Thoracic aorta (tissue), 2 donors: ENCODE measurements around the gene PTPMT1. TPM values are rescaled to one million over a fixed set of nuclear protein-coding genes. Genes with fewer than 3 reads are reported as not detected.
"Not testable (repeated sequence)": the region's sequence is repeated elsewhere in the genome, so short reads cannot be mapped to it uniquely, and the experiment has no call there.

Source experiments
- ATAC-seq: fragments of 150-250 bp; one replicate; pipeline ENCODE4 v1.8.0; 2017; ENCODE audit warnings: low read depth; ENCODE audit not compliant: insufficient number of reproducible peaks, low FRiP score
- DNase-seq: peaks from one replicate; pipeline ENCODE4 v3.0.0-alpha.2; 2020; ENCODE audit warnings: low spot score
- H3K27ac ChIP-seq, 2 donors: fragments of 200-600 bp; sonication (generic); 1 replicate in 1 of 2; 2 replicates in 1 of 2; pipeline ENCODE4 v1.5.1; 2016; ENCODE audit warnings: mild to moderate bottlenecking in 2 of 2, moderate library complexity in 2 of 2
- H3K27me3 ChIP-seq: fragments of 200-600 bp; sonication (generic); replicated peaks from 2 replicates; pipeline ENCODE4 v1.6.0; 2016; ENCODE audit warnings: mild to moderate bottlenecking; ENCODE audit not compliant: insufficient read depth
- H3K36me3 ChIP-seq: fragments of 200-600 bp; sonication (generic); one replicate; pipeline ENCODE4 v1.5.1; 2016
- H3K4me1 ChIP-seq, 2 donors: fragments of 200-600 bp; sonication (generic); 1 replicate in 1 of 2; 2 replicates in 1 of 2; pipeline versions ENCODE4 v1.5.1 to v1.6.0; 2016; ENCODE audit warnings: low read depth in 2 of 2, mild to moderate bottlenecking in 1 of 2; ENCODE audit not compliant: control insufficient read depth in 1 of 2
- H3K4me3 ChIP-seq: fragments of 200-600 bp; sonication (generic); 2 replicates; pipeline ENCODE4 v1.5.1; 2016; ENCODE audit warnings: mild to moderate bottlenecking
- H3K9me3 ChIP-seq: fragments of 200-600 bp; sonication (generic); 2 replicates; pipeline ENCODE4 v1.5.1; 2016
- total RNA-seq, 2 donors: library from RNA; depleted of rRNA; stranded (reverse); fragments of >200 nt; gene quantifications; one replicate each; pipeline versions ENCODE4 v1.1.0 to v1.2.3, GENCODE V29; 2016
- TF ChIP-seq, protein P1 (sequence below): fragments of 200-600 bp; sonication (generic); IDR thresholded peaks from one replicate; pipeline ENCODE4 v1.5.1; 2019; ENCODE audit warnings: antibody characterized with exemption

PTPMT1 gene
- total RNA-seq, 2 donors from 2014 or later: 69.9 to 112 TPM

DNA sequence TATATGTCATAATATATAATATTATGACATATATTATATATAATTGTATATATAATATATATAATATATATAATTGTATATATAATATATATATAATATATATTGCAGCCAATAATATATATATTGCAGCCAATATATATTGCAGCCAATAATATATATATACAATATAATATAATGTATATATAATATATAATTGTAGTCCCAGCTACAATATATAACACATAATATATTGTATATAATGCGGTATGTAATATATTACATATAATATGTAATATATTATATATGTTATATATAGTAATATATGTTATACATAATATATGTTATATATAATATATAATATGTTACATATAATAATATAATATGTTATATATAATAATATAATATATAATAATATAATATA, 6.7 kb upstream of the PTPMT1 start:
- H3K9me3 ChIP-seq: no peaks in the 10 kb centered on the region
- H3K27ac ChIP-seq: no peak overlapping the region
- DNase-seq (no peak), ATAC-seq (no peak)
- TF ChIP-seq, protein P1, sequence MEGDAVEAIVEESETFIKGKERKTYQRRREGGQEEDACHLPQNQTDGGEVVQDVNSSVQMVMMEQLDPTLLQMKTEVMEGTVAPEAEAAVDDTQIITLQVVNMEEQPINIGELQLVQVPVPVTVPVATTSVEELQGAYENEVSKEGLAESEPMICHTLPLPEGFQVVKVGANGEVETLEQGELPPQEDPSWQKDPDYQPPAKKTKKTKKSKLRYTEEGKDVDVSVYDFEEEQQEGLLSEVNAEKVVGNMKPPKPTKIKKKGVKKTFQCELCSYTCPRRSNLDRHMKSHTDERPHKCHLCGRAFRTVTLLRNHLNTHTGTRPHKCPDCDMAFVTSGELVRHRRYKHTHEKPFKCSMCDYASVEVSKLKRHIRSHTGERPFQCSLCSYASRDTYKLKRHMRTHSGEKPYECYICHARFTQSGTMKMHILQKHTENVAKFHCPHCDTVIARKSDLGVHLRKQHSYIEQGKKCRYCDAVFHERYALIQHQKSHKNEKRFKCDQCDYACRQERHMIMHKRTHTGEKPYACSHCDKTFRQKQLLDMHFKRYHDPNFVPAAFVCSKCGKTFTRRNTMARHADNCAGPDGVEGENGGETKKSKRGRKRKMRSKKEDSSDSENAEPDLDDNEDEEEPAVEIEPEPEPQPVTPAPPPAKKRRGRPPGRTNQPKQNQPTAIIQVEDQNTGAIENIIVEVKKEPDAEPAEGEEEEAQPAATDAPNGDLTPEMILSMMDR: no peak
- H3K27me3 ChIP-seq: no peaks in the 10 kb centered on the region
- no peaks in the 10 kb centered on the region for H3K4me1 ChIP-seq
- H3K36me3 ChIP-seq: no peaks in the 10 kb centered on the region
- H3K4me3 ChIP-seq: no peak overlapping the region

DNA sequence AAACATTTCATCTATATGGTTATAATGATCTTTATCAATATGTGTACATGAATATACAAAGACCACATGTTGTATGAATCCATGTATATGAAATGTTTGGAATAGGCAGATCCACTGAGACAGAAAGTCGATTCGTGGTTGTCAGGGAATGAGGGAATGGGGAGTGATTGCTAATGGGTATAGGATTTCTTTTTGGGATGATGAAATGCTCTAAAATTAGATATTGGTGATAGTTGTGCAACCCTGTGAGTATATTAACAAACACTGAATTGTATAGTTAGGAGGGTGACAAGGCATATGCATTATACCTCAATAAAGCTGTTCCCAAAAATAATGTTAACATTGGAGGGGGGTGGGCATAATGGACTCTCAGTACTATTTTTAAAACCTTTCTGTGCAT, 5.0 kb upstream of the PTPMT1 start:
- TF ChIP-seq, protein P1: no peak
- Histone ChIP-seq H3K9me3 (no peaks in the 10 kb centered on the region), H3K36me3 (no peaks in the 10 kb centered on the region), H3K27me3 (no peaks in the 10 kb centered on the region), H3K4me1 (peaks cover 0 to 9% of the 10 kb centered on the region in 2 donors), H3K4me3 (no peak overlapping the region), H3K27ac (no peak overlapping the region)
- DNase-seq (no peak), ATAC-seq (no peak)

DNA sequence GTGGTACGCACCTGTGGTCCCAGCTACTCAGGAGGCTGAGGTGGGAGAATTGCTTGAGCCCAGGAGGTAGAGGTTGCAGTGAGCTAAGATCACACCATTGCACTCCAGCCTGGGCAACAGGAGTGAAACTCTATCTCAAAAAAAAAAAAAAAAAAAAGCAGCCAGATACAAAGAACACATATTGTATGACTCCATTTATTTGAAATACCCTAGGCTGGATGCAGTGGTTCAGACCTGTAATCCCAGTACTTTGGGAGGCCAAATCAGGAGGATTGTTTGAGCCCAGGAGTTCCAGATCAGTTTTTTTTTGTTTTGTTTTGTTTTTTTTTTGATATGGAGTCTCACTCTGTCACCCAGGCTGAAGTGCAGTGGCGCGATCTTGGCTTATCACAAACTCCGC, 3.0 kb upstream of the PTPMT1 start:
- not testable (repeated sequence) for ATAC-seq, H3K27me3 ChIP-seq, H3K36me3 ChIP-seq, DNase-seq, H3K4me3 ChIP-seq, H3K9me3 ChIP-seq, H3K27ac ChIP-seq
- peaks cover 3 to 25% of the 10 kb centered on the region in 2 donors for H3K4me1 ChIP-seq

DNA sequence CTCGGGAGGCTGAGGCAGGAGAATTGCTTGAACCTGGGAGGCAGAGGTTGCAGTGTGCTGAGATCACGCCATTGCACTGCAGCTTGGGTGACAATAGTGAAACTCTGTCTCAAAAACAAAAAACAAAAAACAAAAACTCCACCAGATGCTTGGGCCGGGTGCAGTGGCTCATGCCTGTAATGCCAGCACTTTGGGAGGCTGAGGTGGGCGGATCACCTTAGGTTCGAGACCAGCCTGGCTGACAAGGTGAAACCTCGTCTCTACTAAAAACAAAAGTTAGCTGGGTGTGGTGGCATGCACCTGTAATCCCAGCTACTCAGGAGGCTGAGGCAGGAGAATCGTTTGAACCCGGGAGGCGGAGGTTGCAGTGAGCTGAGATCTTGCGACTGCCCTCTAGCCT, 1.0 kb upstream of the PTPMT1 start:
- H3K36me3 ChIP-seq, H3K27me3 ChIP-seq, H3K27ac ChIP-seq, H3K4me3 ChIP-seq, DNase-seq, ATAC-seq, H3K9me3 ChIP-seq: not testable (repeated sequence)
- peaks cover 3 to 25% of the 10 kb centered on the region in 2 donors for H3K4me1 ChIP-seq

DNA sequence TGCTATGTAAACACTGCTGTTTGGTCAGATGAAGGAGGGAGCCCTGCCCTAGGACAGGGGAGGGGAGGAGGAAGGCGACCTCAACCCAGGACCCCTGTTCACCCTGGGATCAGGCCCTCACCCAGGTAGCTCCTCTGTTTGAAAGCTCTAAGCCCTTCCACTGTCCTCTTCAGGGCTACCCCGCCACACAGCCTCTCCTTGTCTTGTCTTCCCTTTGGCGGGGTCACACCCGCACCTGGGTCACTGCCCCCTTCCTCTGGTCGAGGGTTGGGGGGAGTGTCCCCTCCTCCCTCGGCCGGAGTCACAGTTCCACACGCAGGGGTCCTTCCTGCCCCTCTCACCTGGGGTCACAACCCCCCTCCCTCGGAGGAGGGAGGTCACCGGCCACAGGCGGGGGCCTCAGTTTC, 463 bp upstream of the PTPMT1 start:
- H3K36me3 ChIP-seq: no peaks in the 10 kb centered on the region
- H3K27me3 ChIP-seq: no peaks in the 10 kb centered on the region
- peaks cover 3 to 25% of the 10 kb centered on the region in 2 donors for H3K4me1 ChIP-seq
- no peaks in the 10 kb centered on the region for H3K9me3 ChIP-seq
- H3K27ac ChIP-seq: peak overlapping the region; percentile 39 to 67
- ATAC-seq: no peak
- TF ChIP-seq, protein P1: no peak
- DNase-seq: no peak
- peak overlapping the region; percentile 98 for H3K4me3 ChIP-seq

DNA sequence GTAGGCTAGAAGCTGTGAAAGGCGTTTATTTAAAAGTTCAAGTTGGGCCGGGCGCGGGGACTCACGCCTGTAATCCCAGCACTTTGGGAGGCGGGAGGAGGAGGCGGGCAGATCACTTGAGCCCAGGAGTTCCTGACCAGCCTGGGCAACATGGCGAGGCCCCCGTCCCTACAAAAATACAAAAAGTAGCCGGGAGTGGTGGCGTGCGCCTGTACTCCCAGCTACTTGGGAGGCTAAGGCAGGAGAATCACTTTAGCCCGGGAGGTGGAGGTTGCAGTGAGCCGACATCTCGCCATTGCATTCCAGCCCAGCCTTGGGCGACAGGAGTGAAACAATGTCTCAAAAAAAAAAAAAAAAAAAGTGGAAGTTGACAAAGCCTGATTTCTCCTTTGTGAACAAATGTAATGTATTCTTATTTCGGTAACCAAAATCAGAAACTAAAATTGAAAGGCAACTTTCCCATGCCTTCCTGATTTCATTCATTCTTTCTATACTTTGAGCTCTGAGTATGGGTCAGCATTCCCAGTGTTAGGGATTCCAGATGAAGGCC, 825 bp downstream of the PTPMT1 start:
- peak overlapping the region; percentile 39 to 67 for H3K27ac ChIP-seq
- no peaks in the 10 kb centered on the region for H3K9me3 ChIP-seq
- no peaks in the 10 kb centered on the region for H3K27me3 ChIP-seq
- H3K4me3 ChIP-seq: peak overlapping the region; percentile 98
- TF ChIP-seq, protein P1: no peak
- DNase-seq: no peak
- no peaks in the 10 kb centered on the region for H3K36me3 ChIP-seq
- H3K4me1 ChIP-seq: peaks cover 3 to 25% of the 10 kb centered on the region in 2 donors
- ATAC-seq: no peak
